Caco-2 (cell line): ENCODE data around the gene TBX2. TPM values are rescaled to one million over a fixed set of nuclear protein-coding genes. Genes with fewer than 3 reads are reported as not detected.

Experiments
- BruUV-seq: library from RNA; stranded (reverse); fragments of 400-500 nt; replicated peaks from 2 replicates; lab custom pipeline; 2021; lab: Mats Ljungman, UMichigan
- CTCF ChIA-PET: fragments of 300-600 bp; sonication (Branson Sonifier 250); formaldehyde crosslinking; loops from one replicate; lab custom pipeline; 2022; ENCODE audit warnings: antibody characterized with exemption; lab: Charles Lee
- POLR2A ChIA-PET: fragments of 300-600 bp; sonication (Branson Sonifier 250); formaldehyde crosslinking; loops from one replicate; lab custom pipeline; 2022; ENCODE audit warnings: antibody characterized with exemption; lab: Charles Lee
- DNase-seq, 2 experiments: peaks; one replicate each; pipeline versions ENCODE4 v3.0.0 to v3.0.0-alpha.2; 2020 to 2022
- H3K27me3 ChIP-seq: replicated peaks from 2 replicates; pipeline ENCODE4 v1.6.0; 2011; ENCODE audit warnings: low read length; ENCODE audit not compliant: control insufficient read depth, insufficient read depth
- H3K36me3 ChIP-seq: 2 replicates; pipeline ENCODE4 v1.5.1; 2011; ENCODE audit warnings: low read length; ENCODE audit not compliant: control insufficient read depth, insufficient read depth
- H3K4me1 ChIP-seq: fragments of 250-450 bp; sonication (Bioruptor Pico); 2 replicates; pipeline ENCODE4 v1.5.1; 2020; ENCODE audit warnings: mild to moderate bottlenecking
- H3K4me3 ChIP-seq: 2 replicates; pipeline ENCODE4 v1.5.1; 2011; ENCODE audit warnings: low read depth, mild to moderate bottlenecking, control low read depth, low read length
- H3K9me3 ChIP-seq: fragments of 250-450 bp; sonication (Bioruptor Pico); 2 replicates; pipeline ENCODE4 v1.5.1; 2020; ENCODE audit warnings: mild to moderate bottlenecking, moderate library complexity
- H3K27ac Mint-ChIP-seq: one replicate; pipeline ENCODE4 v1.8.0; 2022; ENCODE audit warnings: mixed read lengths; ENCODE audit not compliant: unreplicated experiment
- H3K27me3 Mint-ChIP-seq: one replicate; pipeline ENCODE4 v1.8.0; 2022; ENCODE audit warnings: mixed read lengths; ENCODE audit not compliant: insufficient read depth, unreplicated experiment
- H3K36me3 Mint-ChIP-seq: one replicate; pipeline ENCODE4 v1.8.0; 2022; ENCODE audit warnings: mild to moderate bottlenecking, mixed read lengths; ENCODE audit not compliant: insufficient read depth, unreplicated experiment
- H3K4me1 Mint-ChIP-seq: one replicate; pipeline ENCODE4 v1.8.0; 2022; ENCODE audit warnings: low read depth, mixed read lengths; ENCODE audit not compliant: unreplicated experiment
- H3K4me3 Mint-ChIP-seq: one replicate; pipeline ENCODE4 v1.8.0; 2022; ENCODE audit warnings: mild to moderate bottlenecking, moderate library complexity, mixed read lengths; ENCODE audit not compliant: unreplicated experiment
- H3K9me3 Mint-ChIP-seq: one replicate; pipeline ENCODE4 v1.8.0; 2022; ENCODE audit warnings: mixed read lengths; ENCODE audit not compliant: unreplicated experiment
- intact Hi-C: fragments of 100-400 bp; cut with micrococcal nuclease; formaldehyde crosslinking; loops from one replicate; pipeline ENCODE4 v1.10.0; 2022; ENCODE audit not compliant: unreplicated experiment
- total RNA-seq: library from RNA; stranded (reverse); gene quantifications from 2 replicates; pipeline ENCODE4 v1.2.3, GENCODE V29; 2022
- TF ChIP-seq, protein P1 (sequence below), 2 experiments: fragments of 200-600 bp in 1 of 2; IDR thresholded peaks; 1 replicate in 1 of 2; 2 replicates in 1 of 2; pipeline versions ENCODE4 v1.5.1 to v1.8.0; 2011 to 2022; ENCODE audit warnings: antibody characterized with exemption in 1 of 2, control low read depth in 1 of 2, inconsistent platforms in 1 of 2, low read depth in 1 of 2, low read length in 1 of 2, mild to moderate bottlenecking in 1 of 2, moderate library complexity in 1 of 2; ENCODE audit not compliant: insufficient read depth in 1 of 2, severe bottlenecking in 1 of 2, unreplicated experiment in 1 of 2

Gene TBX2
- total RNA-seq, 1 experiment from 2014 or later, result 8.9 TPM

DNA sequence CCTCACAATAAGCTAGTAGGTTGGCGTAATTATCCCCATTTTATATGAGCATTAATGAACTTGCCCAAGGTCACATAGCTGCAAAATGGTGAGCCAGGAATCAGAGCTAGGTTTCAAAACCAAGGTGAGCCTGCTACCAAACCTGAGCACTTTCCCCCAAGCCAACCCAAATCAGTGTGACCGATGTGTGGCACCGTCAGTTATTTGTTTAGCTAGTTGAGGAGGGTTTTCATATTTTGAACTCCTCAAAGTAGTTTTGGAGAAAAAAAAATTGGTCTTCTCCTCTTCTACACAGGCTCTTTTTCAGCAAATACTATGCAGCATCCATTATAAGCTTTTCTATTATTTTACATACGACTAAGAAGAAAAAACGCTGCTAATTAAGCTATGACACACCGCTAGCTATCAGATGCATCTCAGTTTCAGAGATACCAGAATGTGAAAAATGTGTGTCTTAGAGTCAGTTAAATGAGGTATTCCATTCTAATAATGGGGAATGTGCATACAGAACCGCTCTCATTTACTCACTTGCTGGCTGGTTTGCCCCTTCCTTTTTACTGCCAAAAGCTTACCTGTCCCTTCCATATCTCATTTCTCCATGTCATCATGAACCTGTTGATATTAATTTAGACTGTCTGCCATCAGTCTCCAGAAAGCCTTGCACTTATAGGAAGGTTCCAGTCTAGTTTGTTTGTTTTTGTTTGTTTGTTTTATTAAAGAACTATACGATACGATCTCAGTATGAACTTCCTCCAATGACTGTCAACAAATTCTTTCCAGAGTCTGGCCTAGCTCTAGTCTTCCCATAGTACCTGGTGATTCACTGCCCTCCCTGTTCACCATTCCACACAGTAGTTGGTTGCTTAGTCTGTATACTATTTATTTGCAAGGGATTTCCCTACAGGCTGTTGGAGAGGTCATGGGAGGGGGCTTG lies 50.3 kb downstream of the TBX2 start:
- TF ChIP-seq, protein P1, sequence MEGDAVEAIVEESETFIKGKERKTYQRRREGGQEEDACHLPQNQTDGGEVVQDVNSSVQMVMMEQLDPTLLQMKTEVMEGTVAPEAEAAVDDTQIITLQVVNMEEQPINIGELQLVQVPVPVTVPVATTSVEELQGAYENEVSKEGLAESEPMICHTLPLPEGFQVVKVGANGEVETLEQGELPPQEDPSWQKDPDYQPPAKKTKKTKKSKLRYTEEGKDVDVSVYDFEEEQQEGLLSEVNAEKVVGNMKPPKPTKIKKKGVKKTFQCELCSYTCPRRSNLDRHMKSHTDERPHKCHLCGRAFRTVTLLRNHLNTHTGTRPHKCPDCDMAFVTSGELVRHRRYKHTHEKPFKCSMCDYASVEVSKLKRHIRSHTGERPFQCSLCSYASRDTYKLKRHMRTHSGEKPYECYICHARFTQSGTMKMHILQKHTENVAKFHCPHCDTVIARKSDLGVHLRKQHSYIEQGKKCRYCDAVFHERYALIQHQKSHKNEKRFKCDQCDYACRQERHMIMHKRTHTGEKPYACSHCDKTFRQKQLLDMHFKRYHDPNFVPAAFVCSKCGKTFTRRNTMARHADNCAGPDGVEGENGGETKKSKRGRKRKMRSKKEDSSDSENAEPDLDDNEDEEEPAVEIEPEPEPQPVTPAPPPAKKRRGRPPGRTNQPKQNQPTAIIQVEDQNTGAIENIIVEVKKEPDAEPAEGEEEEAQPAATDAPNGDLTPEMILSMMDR (IDR thresholded peaks at IDR 0.05; ENCODE audit: insufficient read depth in 1 of 2, low read depth in 1 of 2, low read length in 1 of 2, severe bottlenecking in 1 of 2, unreplicated experiment in 1 of 2), result no peak
- Mint-ChIP-seq H3K27ac (no peak overlapping the region), H3K4me3 (no peak overlapping the region), H3K27me3 (no peaks in the 10 kb centered on the region), H3K36me3 (no peaks in the 10 kb centered on the region), H3K4me1 (peaks cover 14% of the 10 kb centered on the region), H3K9me3 (peaks cover 18% of the 10 kb centered on the region)
- Histone ChIP-seq H3K4me1 (peaks cover 9% of the 10 kb centered on the region), H3K36me3 (no peaks in the 10 kb centered on the region), H3K9me3 (peaks cover 8% of the 10 kb centered on the region), H3K27me3 (no peaks in the 10 kb centered on the region), H3K4me3 (no peak overlapping the region)
- DNase-seq, result no peak
- POLR2A ChIA-PET, result no interaction called here
- CTCF ChIA-PET, result interaction anchor here (0.6 to 0.8 kb wide), 2 partner anchors 37 to 61 kb away, joined by 3 to 4 read pairs; no protein-coding TSS in a partner anchor
- no TSS peak for BruUV-seq
- intact Hi-C loops, result no loop called here

DNA sequence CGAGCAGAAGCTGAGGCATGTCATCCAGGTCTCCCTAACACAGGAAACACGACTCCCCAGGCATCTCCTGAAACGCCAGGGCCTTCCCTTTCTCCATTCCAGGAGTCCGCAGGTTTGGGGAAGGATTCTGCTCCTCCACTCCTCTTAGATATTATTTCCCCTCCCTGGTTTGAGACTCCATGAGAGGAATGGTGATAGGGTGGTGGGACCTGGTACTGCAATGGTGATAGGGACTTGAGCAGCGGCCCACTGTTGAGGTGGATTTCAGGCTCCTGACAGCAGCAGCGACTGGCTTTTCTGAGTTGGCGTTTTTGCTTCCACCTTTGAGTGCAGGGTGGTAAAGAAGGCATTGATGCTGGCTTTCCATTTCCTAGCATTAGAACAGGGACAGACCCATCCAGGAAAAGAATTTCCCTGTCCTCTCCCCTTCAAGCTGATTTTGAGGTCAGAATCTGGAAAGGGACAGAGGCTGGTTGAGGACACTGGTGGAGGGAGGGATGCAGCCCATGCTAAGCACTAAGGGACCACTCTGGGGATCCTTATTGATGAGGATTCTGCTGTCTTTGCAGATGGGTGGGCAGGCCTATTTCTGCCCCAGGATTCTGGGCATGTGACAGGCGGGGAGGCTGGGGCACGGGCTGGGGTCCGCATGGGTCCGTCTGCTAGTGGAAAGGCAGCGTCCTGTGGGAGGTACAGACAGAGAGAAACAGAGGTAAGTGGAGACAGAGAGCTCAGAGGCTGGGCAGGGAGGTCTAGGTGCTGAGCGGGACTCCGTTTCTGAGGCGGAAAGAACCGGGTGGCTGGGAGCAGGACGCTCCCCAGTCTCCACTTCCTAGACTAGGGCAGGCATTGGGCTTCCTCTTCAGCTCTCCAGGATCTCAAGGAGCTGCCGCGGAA lies 51.2 kb downstream of the TBX2 start:
- H3K9me3 Mint-ChIP-seq, result peaks cover 18% of the 10 kb centered on the region
- ChIA-PET CTCF (interaction anchor here (0.8 kb wide), 1 partner anchor 60 kb away, joined by 4 read pairs; no protein-coding TSS in a partner anchor), POLR2A (no interaction called here)
- H3K36me3 Mint-ChIP-seq, result no peaks in the 10 kb centered on the region
- Histone ChIP-seq H3K4me3 (no peak overlapping the region), H3K4me1 (peaks cover 18% of the 10 kb centered on the region), H3K27me3 (no peaks in the 10 kb centered on the region), H3K36me3 (no peaks in the 10 kb centered on the region), H3K9me3 (peaks cover 8% of the 10 kb centered on the region)
- DNase-seq, result no peak
- H3K27ac Mint-ChIP-seq, result no peak overlapping the region
- peaks cover 23% of the 10 kb centered on the region for H3K4me1 Mint-ChIP-seq
- TF ChIP-seq, protein P1 (IDR thresholded peaks at IDR 0.05; ENCODE audit: insufficient read depth in 1 of 2, low read depth in 1 of 2, low read length in 1 of 2, severe bottlenecking in 1 of 2, unreplicated experiment in 1 of 2), result no peak
- H3K4me3 Mint-ChIP-seq, result no peak overlapping the region
- intact Hi-C loops, result no loop called here
- no TSS peak for BruUV-seq
- H3K27me3 Mint-ChIP-seq, result no peaks in the 10 kb centered on the region
